HepG2 (cell line): Measurements from ENCODE around the gene TGM2. TPM values are rescaled to one million over a fixed set of nuclear protein-coding genes. Genes with fewer than 3 reads are reported as not detected.

Source experiments
- ATAC-seq: fragments of 200-7000 bp; cut with Tn5 transposase; 3 replicates; pipeline ENCODE4 v1.9.1; 2020; ENCODE audit warnings: mild to moderate bottlenecking, moderate library complexity
- BruUV-seq: library from RNA; stranded (reverse); fragments of 400-500 nt; replicated peaks from 2 replicates; lab custom pipeline; 2021; lab: Mats Ljungman, UMichigan
- CTCF ChIA-PET: fragments of 300-600 bp; formaldehyde crosslinking; extraction: SDS; loops from one replicate; lab custom pipeline; 2021; ENCODE audit warnings: low total read pairs, inconsistent platforms, low intra/inter-chr PET ratio; lab: Yijun Ruan, JAX
- POLR2A ChIA-PET: fragments of 350-600 bp; sonication (Branson Sonifier 250); formaldehyde crosslinking; loops from one replicate; lab custom pipeline; 2020; ENCODE audit warnings: antibody characterized with exemption, inconsistent platforms; lab: Yijun Ruan, JAX
- DNase-seq: peaks from one replicate; pipeline ENCODE4 v3.0.0-alpha.2; 2015; ENCODE audit warnings: low spot score
- FAIRE-seq: peaks from 3 replicates; lab custom pipeline; 2011; peaks lifted over from hg19 to GRCh38; lab: Jason Lieb, UNC
- H2AFZ ChIP-seq: one replicate; pipeline ENCODE4 v1.6.1; 2011; ENCODE audit warnings: low read length, inconsistent platforms
- H3K27ac ChIP-seq: fragments of 300-600 bp; 3 replicates; pipeline ENCODE4 v1.8.0; 2011; ENCODE audit warnings: mixed run types, mild to moderate bottlenecking, mixed read lengths, low read length, inconsistent platforms; ENCODE audit not compliant: insufficient read depth; ENCODE audit errors: extremely low read length
- H3K27me3 ChIP-seq, 2 experiments: fragments of 200-600 bp in 1 of 2; 2 replicates in 1 of 2; 3 replicates in 1 of 2; pipeline versions ENCODE4 v1.6.0 to v1.8.0; 2011; ENCODE audit warnings: low read length in 2 of 2, mild to moderate bottlenecking in 2 of 2, moderate library complexity in 2 of 2, inconsistent platforms in 1 of 2; ENCODE audit not compliant: insufficient read depth in 2 of 2, control insufficient read depth in 1 of 2
- H3K36me3 ChIP-seq, 2 experiments: fragments of 200-600 bp in 1 of 2; replicated peaks in 1 of 2; 2 replicates in 1 of 2; 3 replicates in 1 of 2; pipeline versions ENCODE4 v1.5.1 to v1.8.0; 2011; ENCODE audit warnings: low read length in 2 of 2, inconsistent platforms in 1 of 2; ENCODE audit not compliant: insufficient read depth in 2 of 2, control insufficient read depth in 1 of 2
- H3K4me1 ChIP-seq: 2 replicates; pipeline ENCODE4 v1.5.1; 2012; ENCODE audit warnings: low read length, inconsistent platforms; ENCODE audit not compliant: insufficient read depth
- H3K4me2 ChIP-seq: 2 replicates; pipeline ENCODE4 v1.6.0; 2011; ENCODE audit warnings: low read depth, low read length, inconsistent platforms
- H3K4me3 ChIP-seq, 3 experiments: fragments of 200-600 bp in 1 of 3; sonication (generic), shearing (Covaris generic) in 1 of 3; replicated peaks in 1 of 3; 2 replicates each; pipeline ENCODE4 v1.5.1; 2011 to 2016; ENCODE audit warnings: low read length in 3 of 3, inconsistent platforms in 2 of 3, low read depth in 2 of 3, mild to moderate bottlenecking in 2 of 3, control low read depth in 1 of 3, mixed read lengths in 1 of 3; ENCODE audit not compliant: insufficient read depth in 1 of 3
- H3K79me2 ChIP-seq: one replicate; pipeline ENCODE4 v1.6.1; 2011; ENCODE audit warnings: low read length, inconsistent platforms; ENCODE audit not compliant: insufficient read depth
- H3K9ac ChIP-seq: 2 replicates; pipeline ENCODE4 v1.6.0; 2011; ENCODE audit warnings: mild to moderate bottlenecking, low read depth, low read length, inconsistent platforms; ENCODE audit not compliant: insufficient read depth
- H3K9me3 ChIP-seq: 2 replicates; pipeline ENCODE4 v1.5.1; 2012; ENCODE audit warnings: mild to moderate bottlenecking, low read length
- H4K20me1 ChIP-seq: 2 replicates; pipeline ENCODE4 v1.6.0; 2011; ENCODE audit warnings: inconsistent platforms, mild to moderate bottlenecking, low read length, moderate library complexity; ENCODE audit not compliant: insufficient read depth
- SATB2 ChIP-seq: sonication (generic); formaldehyde crosslinking; IDR thresholded peaks from 2 replicates; pipeline ENCODE4 v1.5.0; 2020; ENCODE audit warnings: missing genetic modification reagents
- SNAPC2 ChIP-seq: sonication (generic); formaldehyde crosslinking; IDR thresholded peaks from 2 replicates; pipeline ENCODE4 v1.8.1; 2022; ENCODE audit warnings: mild to moderate bottlenecking, missing genetic modification reagents
- SSRP1 ChIP-seq: IDR thresholded peaks from 2 replicates; pipeline ENCODE4 v1.6.1; 2016; ENCODE audit warnings: control low read depth
- TCF12 ChIP-seq, 2 experiments: fragments of 450-650 bp in 1 of 2; sonication (generic) in 1 of 2; formaldehyde crosslinking in 1 of 2; IDR thresholded peaks; 2 replicates each; pipeline versions ENCODE4 v1.6.1 to v1.8.0; 2017 to 2022; ENCODE audit warnings: antibody characterized with exemption in 1 of 2, mild to moderate bottlenecking in 1 of 2, missing genetic modification reagents in 1 of 2, moderate library complexity in 1 of 2
- YY1 ChIP-seq: IDR thresholded peaks from 2 replicates; pipeline ENCODE4 v1.6.1; 2011; ENCODE audit warnings: low read length, low read depth, moderate library complexity, mild to moderate bottlenecking; ENCODE audit not compliant: insufficient read depth, insufficient replicate concordance
- ZBTB20 ChIP-seq: sonication (generic); formaldehyde crosslinking; IDR thresholded peaks from 2 replicates; pipeline ENCODE4 v1.8.1; 2023; ENCODE audit warnings: missing genetic modification reagents, low read depth, mild to moderate bottlenecking, borderline replicate concordance
- ZFP90 ChIP-seq: sonication (generic); formaldehyde crosslinking; IDR thresholded peaks from 2 replicates; pipeline ENCODE4 v1.8.0; 2022; ENCODE audit warnings: missing genetic modification reagents, mild to moderate bottlenecking, inconsistent platforms, borderline replicate concordance
- WGBS: methylation state at CpG from one replicate; pipeline ENCODE4 v1.1.6; 2017; ENCODE audit warnings: low lambda C conversion rate; 5-methylcytosine and 5-hydroxymethylcytosine counted together
- in situ Hi-C: cut with HindIII; loops from 2 replicates; pipeline ENCODE4 v1.10.0; 2017; ENCODE audit warnings: low pct_unique_long_range_greater_than_20kb; ENCODE audit not compliant: extremely low pct_ligation_motif_present
- intact Hi-C: fragments of 100-400 bp; cut with micrococcal nuclease; formaldehyde crosslinking; loops from one replicate; pipeline ENCODE4 v1.10.0; 2022; ENCODE audit not compliant: unreplicated experiment
- polyA plus RNA-seq, 8 experiments: library from polyadenylated mRNA; depleted of rRNA in 3 of 8; stranded (reverse) in 7 of 8; unstranded in 1 of 8; fragments of >200 nt; fragmentation: Illumina TruSeq in 4 of 8; extraction: Trizol in 4 of 8; gene quantifications; 2 replicates each; pipeline versions ENCODE4 v1.2.1 to v1.2.3, GENCODE V29; 2011 to 2016; ENCODE audit warnings: low read depth in 4 of 8, missing spikeins in 1 of 8, mixed read lengths in 1 of 8; ENCODE audit not compliant: insufficient read depth in 1 of 8
- total RNA-seq, 5 experiments: library from RNA; depleted of rRNA; stranded (reverse); fragments of >200 nt; fragmentation: Illumina TruSeq; extraction: Trizol; gene quantifications; 2 replicates each; pipeline ENCODE4 v1.2.3, GENCODE V29; 2016; ENCODE audit warnings: low read depth in 1 of 5
- TF ChIP-seq, protein P1 (sequence below): sonication (generic); formaldehyde crosslinking; IDR thresholded peaks from 2 replicates; pipeline ENCODE4 v1.8.1; 2023; ENCODE audit warnings: mild to moderate bottlenecking, missing genetic modification reagents
- TF ChIP-seq, protein P2 (sequence below): sonication (generic); formaldehyde crosslinking; IDR thresholded peaks from 2 replicates; pipeline ENCODE4 v1.8.0; 2022; ENCODE audit warnings: missing genetic modification reagents, mild to moderate bottlenecking, inconsistent platforms, borderline replicate concordance
- TF ChIP-seq, protein P3 (sequence below): sonication (generic); formaldehyde crosslinking; IDR thresholded peaks from 2 replicates; pipeline ENCODE4 v1.5.0; 2020; ENCODE audit warnings: missing genetic modification reagents
- TF ChIP-seq, protein P4 (sequence below): sonication (generic); formaldehyde crosslinking; IDR thresholded peaks from 2 replicates; pipeline ENCODE4 v1.8.0; 2023; ENCODE audit warnings: mild to moderate bottlenecking, missing genetic modification reagents

The TGM2 gene
- total and polyA plus RNA-seq, 2 of the 13 experiments (the other 11 are each of a cell fraction or from before 2014, with no cell fraction given) = 4.2 to 46.4 TPM

DNA sequence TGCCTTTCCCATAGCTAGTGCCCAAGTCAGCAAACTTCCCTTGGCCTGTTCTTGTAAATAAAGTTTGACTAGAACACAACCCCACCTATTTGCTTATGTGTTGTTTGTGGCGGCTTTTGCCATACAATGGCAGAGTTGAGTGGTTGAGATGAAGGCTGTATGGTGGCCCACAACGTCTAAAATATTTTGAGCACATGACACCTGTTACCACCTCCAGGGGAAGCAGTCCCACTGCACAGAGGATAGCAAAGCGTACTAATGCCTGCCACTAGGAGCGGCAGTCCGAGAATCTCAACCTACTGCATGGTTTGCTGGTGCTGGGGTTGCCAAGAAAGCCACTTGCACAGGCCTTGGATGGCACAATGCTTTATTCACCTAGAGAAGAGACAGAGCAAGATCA, 58.6 kb downstream of the TGM2 start:
- Histone ChIP-seq H3K4me3 (no peak overlapping the region), H3K27me3 (no peaks in the 10 kb centered on the region), H3K9me3 (no peaks in the 10 kb centered on the region), H2AFZ (no peak overlapping the region), H3K36me3 (no peaks in the 10 kb centered on the region), H3K27ac (no peak overlapping the region), H3K4me1 (peaks cover 37% of the 10 kb centered on the region), H4K20me1 (no peaks in the 10 kb centered on the region), H3K9ac (no peak overlapping the region), H3K79me2 (no peaks in the 10 kb centered on the region), H3K4me2 (no peak overlapping the region)
- WGBS = 56% methylated on average over 5 of the region's 5 CpGs
- ChIA-PET POLR2A (no interaction called here), CTCF (no interaction called here)
- DNase-seq = no peak
- BruUV-seq = no TSS peak
- intact Hi-C loops (no loop called here), in situ Hi-C loops (no loop called here)
- no peak for FAIRE-seq
- peak; percentile 67 for ATAC-seq
- TF ChIP-seq, protein P1, sequence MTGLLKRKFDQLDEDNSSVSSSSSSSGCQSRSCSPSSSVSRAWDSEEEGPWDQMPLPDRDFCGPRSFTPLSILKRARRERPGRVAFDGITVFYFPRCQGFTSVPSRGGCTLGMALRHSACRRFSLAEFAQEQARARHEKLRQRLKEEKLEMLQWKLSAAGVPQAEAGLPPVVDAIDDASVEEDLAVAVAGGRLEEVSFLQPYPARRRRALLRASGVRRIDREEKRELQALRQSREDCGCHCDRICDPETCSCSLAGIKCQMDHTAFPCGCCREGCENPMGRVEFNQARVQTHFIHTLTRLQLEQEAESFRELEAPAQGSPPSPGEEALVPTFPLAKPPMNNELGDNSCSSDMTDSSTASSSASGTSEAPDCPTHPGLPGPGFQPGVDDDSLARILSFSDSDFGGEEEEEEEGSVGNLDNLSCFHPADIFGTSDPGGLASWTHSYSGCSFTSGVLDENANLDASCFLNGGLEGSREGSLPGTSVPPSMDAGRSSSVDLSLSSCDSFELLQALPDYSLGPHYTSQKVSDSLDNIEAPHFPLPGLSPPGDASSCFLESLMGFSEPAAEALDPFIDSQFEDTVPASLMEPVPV = no peak
- TF ChIP-seq TCF12 (IDR thresholded peaks at IDR 0.05) (no peak), TCF12 (CRISPR knock-in tag; IDR thresholded peaks at IDR 0.05) (no peak), SNAPC2 (no peak), ZBTB20 (no peak), SSRP1 (no peak), ZFP90 (CRISPR knock-in tag) (no peak), YY1 (no peak), SATB2 (CRISPR knock-in tag) (no peak)
- TF ChIP-seq, protein P2, sequence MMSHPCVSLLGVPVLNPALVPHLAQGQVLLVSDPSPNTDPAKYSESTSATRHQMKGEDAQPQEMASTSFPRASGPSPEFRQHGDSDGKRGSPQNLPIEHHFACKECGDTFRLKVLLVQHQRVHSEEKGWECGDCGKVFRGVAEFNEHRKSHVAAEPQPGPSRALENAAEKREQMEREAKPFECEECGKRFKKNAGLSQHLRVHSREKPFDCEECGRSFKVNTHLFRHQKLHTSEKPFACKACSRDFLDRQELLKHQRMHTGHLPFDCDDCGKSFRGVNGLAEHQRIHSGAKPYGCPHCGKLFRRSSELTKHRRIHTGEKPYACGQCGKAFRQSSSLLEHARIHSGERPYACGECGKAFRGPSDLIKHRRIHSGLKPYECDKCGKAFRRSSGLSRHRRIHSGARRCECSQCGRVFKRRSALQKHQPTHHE (CRISPR knock-in tag) = no peak
- TF ChIP-seq, protein P3, sequence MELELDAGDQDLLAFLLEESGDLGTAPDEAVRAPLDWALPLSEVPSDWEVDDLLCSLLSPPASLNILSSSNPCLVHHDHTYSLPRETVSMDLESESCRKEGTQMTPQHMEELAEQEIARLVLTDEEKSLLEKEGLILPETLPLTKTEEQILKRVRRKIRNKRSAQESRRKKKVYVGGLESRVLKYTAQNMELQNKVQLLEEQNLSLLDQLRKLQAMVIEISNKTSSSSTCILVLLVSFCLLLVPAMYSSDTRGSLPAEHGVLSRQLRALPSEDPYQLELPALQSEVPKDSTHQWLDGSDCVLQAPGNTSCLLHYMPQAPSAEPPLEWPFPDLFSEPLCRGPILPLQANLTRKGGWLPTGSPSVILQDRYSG (CRISPR knock-in tag) = no peak
- TF ChIP-seq, protein P4, sequence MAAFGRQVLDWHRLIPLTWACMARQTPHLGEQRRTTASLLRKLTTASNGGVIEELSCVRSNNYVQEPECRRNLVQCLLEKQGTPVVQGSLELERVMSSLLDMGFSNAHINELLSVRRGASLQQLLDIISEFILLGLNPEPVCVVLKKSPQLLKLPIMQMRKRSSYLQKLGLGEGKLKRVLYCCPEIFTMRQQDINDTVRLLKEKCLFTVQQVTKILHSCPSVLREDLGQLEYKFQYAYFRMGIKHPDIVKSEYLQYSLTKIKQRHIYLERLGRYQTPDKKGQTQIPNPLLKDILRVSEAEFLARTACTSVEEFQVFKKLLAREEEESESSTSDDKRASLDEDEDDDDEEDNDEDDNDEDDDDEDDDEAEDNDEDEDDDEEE (CRISPR knock-in tag) = no peak
